ENCODE results near the gene FGFR3. TPM values are rescaled to one million over a fixed set of nuclear protein-coding genes. Genes with fewer than 3 reads are reported as not detected.

The FGFR3 gene
- total RNA-seq, 2 experiments from 2014 or later, result not detected

- H3K4me2 ChIP-seq (ENCODE audit: low read length), result no peak overlapping the region
- TF ChIP-seq, protein P1, sequence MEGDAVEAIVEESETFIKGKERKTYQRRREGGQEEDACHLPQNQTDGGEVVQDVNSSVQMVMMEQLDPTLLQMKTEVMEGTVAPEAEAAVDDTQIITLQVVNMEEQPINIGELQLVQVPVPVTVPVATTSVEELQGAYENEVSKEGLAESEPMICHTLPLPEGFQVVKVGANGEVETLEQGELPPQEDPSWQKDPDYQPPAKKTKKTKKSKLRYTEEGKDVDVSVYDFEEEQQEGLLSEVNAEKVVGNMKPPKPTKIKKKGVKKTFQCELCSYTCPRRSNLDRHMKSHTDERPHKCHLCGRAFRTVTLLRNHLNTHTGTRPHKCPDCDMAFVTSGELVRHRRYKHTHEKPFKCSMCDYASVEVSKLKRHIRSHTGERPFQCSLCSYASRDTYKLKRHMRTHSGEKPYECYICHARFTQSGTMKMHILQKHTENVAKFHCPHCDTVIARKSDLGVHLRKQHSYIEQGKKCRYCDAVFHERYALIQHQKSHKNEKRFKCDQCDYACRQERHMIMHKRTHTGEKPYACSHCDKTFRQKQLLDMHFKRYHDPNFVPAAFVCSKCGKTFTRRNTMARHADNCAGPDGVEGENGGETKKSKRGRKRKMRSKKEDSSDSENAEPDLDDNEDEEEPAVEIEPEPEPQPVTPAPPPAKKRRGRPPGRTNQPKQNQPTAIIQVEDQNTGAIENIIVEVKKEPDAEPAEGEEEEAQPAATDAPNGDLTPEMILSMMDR (conservative IDR thresholded peaks at IDR 0.05; ENCODE audit: low read length), result no peak
- TF ChIP-seq EZH2phosphoT487 (IDR thresholded peaks at IDR 0.05; ENCODE audit: borderline replicate concordance, low read depth, low read length), result no peak
- intact Hi-C loops (cut with micrococcal nuclease; ENCODE audit: unreplicated experiment), result no loop called here
- no TSS peak for BruUV-seq (replicated peaks)
- H3K4me3 ChIP-seq (ENCODE audit: low read depth, low read length, poor library complexity, severe bottlenecking), result no peak overlapping the region
- peaks cover 5% of the 10 kb centered on the region for H3K4me1 ChIP-seq (ENCODE audit: insufficient read depth, low read length, poor library complexity, severe bottlenecking)
- no peaks in the 10 kb centered on the region for H3K79me2 ChIP-seq (ENCODE audit: insufficient read depth, low read depth, low read length)
- no peaks in the 10 kb centered on the region for H4K20me1 ChIP-seq (ENCODE audit: insufficient read depth, low read length)
- no peak overlapping the region for H2AFZ ChIP-seq (ENCODE audit: low read length)
- H3K9me3 ChIP-seq (ENCODE audit: low read length), result no peaks in the 10 kb centered on the region
- ChIA-PET CTCF (ENCODE audit: unreplicated experiment) (no interaction called here), POLR2A (no interaction called here)
- H3K36me3 ChIP-seq (ENCODE audit: insufficient read depth, low read length), result no peaks in the 10 kb centered on the region
- no peak for DNase-seq (ENCODE audit: low spot score)
- H3K27ac ChIP-seq (ENCODE audit: low read depth, low read length, poor library complexity, severe bottlenecking), result no peak overlapping the region
- H3K9me2 ChIP-seq (ENCODE audit: insufficient read depth, low read length), result no peaks in the 10 kb centered on the region
Measured at GRCh38 chr4:1770791-1771231, 22.3 kb upstream of the FGFR3 start.

DNA sequence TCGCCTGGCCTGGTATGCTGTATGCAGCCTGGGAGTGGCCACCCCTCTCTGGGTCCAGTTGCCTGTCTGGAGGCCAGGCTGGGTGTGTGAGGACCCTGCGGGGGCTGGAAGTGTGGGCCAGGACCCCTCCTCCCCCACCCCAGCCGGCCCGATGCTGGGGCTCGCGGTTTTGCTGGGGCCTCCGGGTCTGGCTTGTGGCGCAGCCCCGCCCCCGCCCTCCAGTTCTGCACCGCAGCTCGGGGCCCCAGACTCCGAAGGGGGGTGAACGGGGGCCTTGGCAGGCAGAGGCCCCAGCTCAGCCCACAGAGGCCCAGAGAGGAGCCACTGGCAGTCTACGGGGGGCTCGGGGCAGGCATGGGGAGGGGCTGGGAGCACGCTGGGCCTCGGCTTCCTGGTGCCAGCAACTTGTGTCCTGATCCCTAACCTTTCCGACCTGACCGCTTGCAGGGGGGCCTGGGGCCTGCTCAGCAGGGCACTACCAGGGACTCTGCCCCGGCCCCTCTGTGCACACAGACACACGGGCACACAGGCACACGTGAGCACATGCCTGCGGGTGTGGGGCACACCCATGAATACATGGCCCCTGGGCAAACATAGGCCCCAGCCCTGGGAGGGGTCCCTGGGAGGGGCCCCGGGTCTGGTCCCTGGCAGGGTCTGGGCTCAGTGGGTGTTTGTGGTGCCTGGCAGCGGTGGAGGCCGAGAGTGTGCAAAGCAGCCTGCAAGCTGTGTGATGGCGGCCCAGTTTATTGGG is 21.4 kb upstream of the FGFR3 start:
- Histone ChIP-seq H2AFZ (ENCODE audit: low read length) (no peak overlapping the region), H4K20me1 (ENCODE audit: insufficient read depth, low read length) (no peaks in the 10 kb centered on the region), H3K36me3 (ENCODE audit: insufficient read depth, low read length) (no peaks in the 10 kb centered on the region), H3K9me2 (ENCODE audit: insufficient read depth, low read length) (no peaks in the 10 kb centered on the region), H3K4me2 (ENCODE audit: low read length) (no peak overlapping the region), H3K27ac (ENCODE audit: low read depth, low read length, poor library complexity, severe bottlenecking) (no peak overlapping the region), H3K4me3 (ENCODE audit: low read depth, low read length, poor library complexity, severe bottlenecking) (no peak overlapping the region), H3K4me1 (ENCODE audit: insufficient read depth, low read length, poor library complexity, severe bottlenecking) (peaks cover 1% of the 10 kb centered on the region), H3K79me2 (ENCODE audit: insufficient read depth, low read depth, low read length) (no peaks in the 10 kb centered on the region), H3K9me3 (ENCODE audit: low read length) (no peaks in the 10 kb centered on the region)
- no TSS peak for BruUV-seq (replicated peaks)
- intact Hi-C loops (cut with micrococcal nuclease; ENCODE audit: unreplicated experiment), result no loop called here
- ChIA-PET CTCF (ENCODE audit: unreplicated experiment) (interaction anchor here (0.6 kb wide), 1 partner anchor 670 kb away, joined by 5 read pairs; no protein-coding TSS in a partner anchor), POLR2A (no interaction called here)
- no peak for TF ChIP-seq EZH2phosphoT487 (IDR thresholded peaks at IDR 0.05; ENCODE audit: borderline replicate concordance, low read depth, low read length)
- TF ChIP-seq, protein P1 (conservative IDR thresholded peaks at IDR 0.05; ENCODE audit: low read length), result no peak
- DNase-seq (ENCODE audit: low spot score), result no peak

GRCh38 chr4:1772853-1773538 is 20.1 kb upstream of the FGFR3 start:
- H2AFZ ChIP-seq (ENCODE audit: low read length), result no peak overlapping the region
- H3K27ac ChIP-seq (ENCODE audit: low read depth, low read length, poor library complexity, severe bottlenecking), result no peak overlapping the region
- no TSS peak for BruUV-seq (replicated peaks)
- TF ChIP-seq, protein P1 (conservative IDR thresholded peaks at IDR 0.05; ENCODE audit: low read length), result no peak
- no peak for TF ChIP-seq EZH2phosphoT487 (IDR thresholded peaks at IDR 0.05; ENCODE audit: borderline replicate concordance, low read depth, low read length)
- H3K9me3 ChIP-seq (ENCODE audit: low read length), result no peaks in the 10 kb centered on the region
- intact Hi-C loops (cut with micrococcal nuclease; ENCODE audit: unreplicated experiment), result no loop called here
- no peaks in the 10 kb centered on the region for H3K36me3 ChIP-seq (ENCODE audit: insufficient read depth, low read length)
- H3K9me2 ChIP-seq (ENCODE audit: insufficient read depth, low read length), result no peaks in the 10 kb centered on the region
- no peaks in the 10 kb centered on the region for H3K4me1 ChIP-seq (ENCODE audit: insufficient read depth, low read length, poor library complexity, severe bottlenecking)
- ChIA-PET POLR2A (no interaction called here), CTCF (ENCODE audit: unreplicated experiment) (no interaction called here)
- no peak overlapping the region for H3K4me3 ChIP-seq (ENCODE audit: low read depth, low read length, poor library complexity, severe bottlenecking)
- DNase-seq (ENCODE audit: low spot score), result no peak
- no peak overlapping the region for H3K4me2 ChIP-seq (ENCODE audit: low read length)
- H4K20me1 ChIP-seq (ENCODE audit: insufficient read depth, low read length), result no peaks in the 10 kb centered on the region
- H3K79me2 ChIP-seq (ENCODE audit: insufficient read depth, low read depth, low read length), result no peaks in the 10 kb centered on the region

Data from OCI-LY7 (cell line).